SU-DHL-6 (cell line): ENCODE data around the gene WDR87.

Experiments
- CTCF ChIP-seq: fragments of 200-600 bp; sonication (generic); IDR thresholded peaks from one replicate; pipeline ENCODE4 v1.5.1; 2017; ENCODE audit warnings: antibody characterized with exemption, mild to moderate bottlenecking, low read length, moderate library complexity; ENCODE audit not compliant: insufficient read depth, poor library complexity, severe bottlenecking
- EZH2phosphoT487 ChIP-seq: fragments of 200-600 bp; sonication (generic), shearing (Covaris generic); conservative IDR thresholded peaks from 2 replicates; pipeline ENCODE4 v1.6.1; 2018; ENCODE audit warnings: mild to moderate bottlenecking, antibody characterized with exemption, low read length, moderate library complexity, mixed read lengths

- TF ChIP-seq CTCF: no peak
- TF ChIP-seq EZH2phosphoT487: no peak
These were observed 37.1 kb upstream of the WDR87 start for GRCh38 chr19:37943480-37943879.
